Left kidney (tissue), 2 donors: ENCODE measurements around the gene PDZD8. TPM values are rescaled to one million over a fixed set of nuclear protein-coding genes. Genes with fewer than 3 reads are reported as not detected.
"Not testable (repeated sequence)": the region's sequence is repeated elsewhere in the genome, so short reads cannot be mapped to it uniquely, and the experiment has no call there.

ENCODE experiments used
- DNase-seq: peaks from one replicate; pipeline ENCODE4 v3.0.0-alpha.2; 2013
- polyA plus RNA-seq: library from polyadenylated mRNA; unstranded; fragments of 120-200 nt; gene quantifications from one replicate; pipeline ENCODE4 v1.2.1, GENCODE V29; 2013; ENCODE audit not compliant: insufficient read length

The PDZD8 gene
- polyA plus RNA-seq, 1 donor, result 48.4 TPM

DNA sequence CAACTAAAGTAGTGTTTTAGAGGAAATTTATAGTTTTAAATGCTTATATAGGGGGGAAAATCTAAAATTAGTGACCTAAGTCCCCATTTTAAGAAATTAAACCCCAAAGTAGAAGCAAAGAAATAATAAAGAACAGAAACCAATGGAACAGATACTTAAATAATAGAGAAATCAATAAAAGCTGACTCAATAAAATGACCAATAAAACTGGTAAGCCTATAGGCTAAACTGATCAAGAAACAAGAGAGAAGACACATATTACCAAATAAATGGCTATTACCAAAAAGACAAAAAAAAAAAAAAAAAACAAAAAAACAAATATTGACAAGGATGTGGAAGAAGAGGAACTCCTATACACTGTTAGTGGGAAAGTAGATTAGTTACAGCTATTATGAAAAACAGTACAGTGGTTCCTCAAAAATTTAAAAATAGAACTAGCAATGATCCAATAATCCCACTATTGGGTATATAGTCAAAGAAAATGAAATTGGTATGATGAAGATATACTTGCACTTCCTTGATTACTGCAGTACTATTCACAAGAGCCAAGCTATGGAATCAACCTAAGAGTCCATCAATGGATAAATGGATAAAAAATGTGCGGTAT, 81.1 kb downstream of the PDZD8 start:
- no peak for DNase-seq

DNA sequence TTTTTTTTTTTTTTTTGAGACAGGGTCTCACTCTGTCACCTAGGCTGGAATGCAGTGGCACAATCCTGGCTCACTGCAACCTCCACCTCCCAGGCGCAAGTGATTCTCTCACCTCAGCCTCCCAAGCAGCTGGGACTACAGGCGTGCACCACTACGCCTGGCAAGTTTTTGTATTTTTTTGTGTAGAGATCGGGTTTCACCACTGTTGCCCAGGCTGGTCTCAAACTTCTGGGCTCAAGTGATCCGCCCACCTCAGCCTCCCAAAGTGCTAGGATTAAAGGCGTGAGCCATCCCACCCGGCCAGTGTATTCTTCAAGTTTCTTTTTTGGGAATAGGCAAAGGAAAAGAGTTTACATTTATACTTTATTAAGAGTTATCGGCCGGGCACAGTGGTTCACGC, 84.4 kb downstream of the PDZD8 start:
- not testable (repeated sequence) for DNase-seq

DNA sequence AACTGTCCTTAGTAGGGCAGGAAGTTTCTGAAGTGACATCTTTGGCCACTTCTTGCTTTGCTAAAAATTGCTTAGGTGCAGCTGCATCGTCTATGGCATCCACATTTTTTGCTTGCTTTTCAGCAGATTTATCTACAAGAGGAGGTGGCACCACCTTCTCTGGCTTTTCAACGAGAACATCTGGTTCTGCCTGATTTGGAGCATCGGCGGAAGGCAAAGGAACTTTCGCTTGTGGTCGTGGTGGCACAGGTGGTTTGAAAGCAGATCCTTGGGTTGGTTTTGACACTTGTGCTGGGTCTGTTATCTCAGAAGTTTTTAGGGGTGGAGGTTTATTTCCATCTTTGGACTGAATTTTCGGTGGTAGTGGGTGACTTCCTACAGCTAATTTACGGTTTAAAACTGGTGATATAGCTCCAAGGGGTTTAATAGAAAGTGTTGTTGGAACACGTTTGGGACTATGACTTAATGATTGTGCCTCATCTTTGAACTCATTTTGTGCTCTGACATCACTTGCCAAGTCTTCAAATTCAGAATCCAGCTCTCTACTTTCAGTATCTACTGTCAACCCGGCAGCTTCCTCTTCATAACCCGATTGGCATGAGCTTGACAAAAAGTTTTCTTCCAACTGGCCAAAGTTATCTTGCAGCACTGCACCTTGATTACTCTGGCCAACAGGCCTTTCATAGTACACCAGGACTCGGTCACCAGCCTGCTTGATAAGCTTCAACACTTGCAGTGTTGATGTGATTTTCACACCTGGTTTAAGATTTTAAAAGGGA, 90.3 kb downstream of the PDZD8 start:
- DNase-seq, result no peak

DNA sequence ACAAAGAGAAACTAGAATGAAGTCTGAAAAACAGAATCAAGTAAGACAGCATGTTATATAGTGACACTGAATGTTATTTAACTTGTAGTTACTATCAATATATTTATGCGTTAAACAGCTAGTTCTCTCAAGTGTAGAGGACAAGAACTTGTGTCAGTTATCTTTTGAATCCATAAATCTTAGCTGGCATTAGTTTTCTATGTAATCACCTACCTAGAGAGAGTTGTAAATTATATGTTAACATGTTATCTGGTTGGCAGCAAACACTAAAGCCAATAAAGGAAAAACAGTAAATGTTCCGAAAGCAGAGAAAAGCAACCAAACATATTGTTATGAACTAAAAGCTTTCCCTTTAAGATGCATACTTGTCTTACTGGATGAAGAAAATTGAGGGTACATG, 97.6 kb downstream of the PDZD8 start:
- no peak for DNase-seq

DNA sequence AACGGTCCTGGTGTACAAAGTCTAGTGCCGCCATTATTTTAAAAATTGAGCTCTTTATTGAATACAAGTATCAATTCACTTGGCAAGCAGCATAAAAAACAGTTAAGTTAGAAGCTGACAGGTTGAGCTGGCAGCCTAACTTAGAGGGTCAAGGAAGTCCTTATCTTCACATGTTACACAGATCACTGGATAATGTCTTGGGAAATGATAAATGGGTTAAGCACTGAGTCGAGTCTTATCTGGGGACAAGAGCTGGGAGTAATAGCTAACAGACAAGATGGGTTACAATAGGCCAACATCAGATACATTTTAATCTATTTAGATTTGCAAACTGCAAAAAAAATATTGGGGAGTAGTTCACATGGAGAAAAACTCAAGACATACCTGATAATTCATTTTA, 100.1 kb downstream of the PDZD8 start:
- DNase-seq, result no peak

DNA sequence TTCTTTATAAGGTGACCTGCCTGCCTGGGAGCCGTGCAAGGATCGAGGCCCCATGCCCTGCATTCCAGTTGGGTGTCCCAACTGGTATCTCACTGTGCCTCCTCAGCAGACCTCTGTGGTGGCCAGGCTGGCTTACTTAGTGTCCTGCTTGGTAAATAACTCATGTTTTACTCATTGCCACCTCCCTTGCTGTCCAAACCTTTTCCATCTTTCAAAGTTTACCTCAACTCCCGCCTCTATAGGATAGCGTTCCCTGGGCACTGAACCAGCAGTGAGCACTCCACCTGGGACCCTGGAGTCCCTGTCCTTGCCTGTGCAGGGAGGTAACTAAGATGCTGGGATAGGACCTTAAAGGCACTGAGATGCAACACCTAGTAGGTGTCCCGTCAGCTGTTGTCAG, 100.7 kb downstream of the PDZD8 start:
- DNase-seq, result no peak

DNA sequence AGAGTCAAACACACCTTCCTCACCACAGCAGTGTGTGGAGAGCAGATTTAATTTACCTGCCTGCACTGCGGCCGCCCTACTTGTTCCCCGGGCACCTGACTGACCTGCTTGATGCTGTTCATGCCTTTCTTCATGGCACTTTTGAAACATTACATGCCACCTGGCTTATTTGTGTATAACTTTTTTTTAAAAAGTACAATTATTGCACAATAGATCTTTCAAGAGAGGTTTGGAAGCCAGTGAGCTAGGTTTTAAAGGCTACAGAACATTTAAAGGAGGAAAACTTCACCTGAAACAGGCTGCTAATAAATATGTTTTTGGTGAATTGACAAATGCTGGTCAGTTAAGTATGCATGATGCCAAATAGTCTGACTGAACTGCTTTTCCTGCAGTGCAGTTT, 101.3 kb downstream of the PDZD8 start:
- DNase-seq, result no peak

DNA sequence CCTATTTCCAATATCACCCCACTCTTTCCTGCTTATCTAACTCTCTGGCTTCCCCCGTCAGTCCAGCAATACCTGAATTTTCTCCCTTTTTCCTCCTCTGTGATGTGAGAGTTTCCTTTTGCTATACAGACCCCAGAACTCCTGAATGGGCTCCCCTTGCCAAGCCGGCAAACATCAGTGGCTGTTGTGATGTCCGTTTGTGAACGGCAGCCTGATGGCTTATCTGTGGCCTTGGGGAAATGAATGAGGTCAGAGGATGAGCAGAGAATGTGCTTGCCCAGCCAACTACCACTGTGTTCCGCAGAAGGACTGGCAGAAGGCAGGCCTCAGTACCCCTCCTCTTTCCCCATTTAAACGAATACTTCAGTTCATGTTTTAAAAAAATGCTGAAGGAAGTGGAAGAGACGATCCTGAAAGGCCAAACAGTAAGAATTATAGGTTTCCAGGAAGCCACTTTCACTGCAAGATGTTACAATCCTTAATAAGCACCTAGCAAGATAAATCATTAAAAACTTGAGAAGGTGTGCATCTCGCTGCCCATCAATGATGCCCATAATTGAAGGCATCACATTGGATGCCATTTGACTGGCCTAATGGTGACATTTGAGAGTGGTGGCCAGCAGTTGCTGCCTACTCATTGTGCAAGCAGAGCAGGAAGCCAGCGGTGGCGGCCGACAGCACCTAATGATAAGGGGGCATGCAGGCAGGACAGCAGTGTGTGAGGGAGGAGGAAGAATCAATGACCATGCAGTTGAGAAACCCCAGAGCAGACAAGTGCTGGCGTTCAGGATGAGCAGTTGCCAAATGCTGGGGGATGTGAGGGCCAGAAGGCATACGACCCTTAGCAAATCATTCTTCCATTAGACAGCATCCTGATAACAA, 102.8 kb downstream of the PDZD8 start:
- no peak for DNase-seq

DNA sequence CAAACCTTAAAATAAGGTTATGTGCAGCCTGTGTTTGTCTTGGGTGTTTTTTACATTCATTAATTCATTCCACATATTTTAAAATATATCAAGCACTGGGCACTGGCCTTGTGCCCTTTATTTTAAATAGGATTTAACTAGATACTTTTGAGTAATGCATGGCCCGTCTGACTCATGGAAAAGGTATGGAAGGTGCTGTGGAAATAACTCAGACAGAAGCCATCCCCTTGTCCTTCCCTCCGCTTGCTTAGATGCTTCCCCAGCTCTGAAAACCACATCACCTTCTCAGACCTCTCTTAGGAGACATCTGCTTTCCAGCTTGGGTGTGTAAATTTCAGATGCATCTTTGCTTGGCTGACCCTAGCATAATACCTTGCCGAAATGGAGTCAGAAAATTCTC, 103.8 kb downstream of the PDZD8 start:
- no peak for DNase-seq

DNA sequence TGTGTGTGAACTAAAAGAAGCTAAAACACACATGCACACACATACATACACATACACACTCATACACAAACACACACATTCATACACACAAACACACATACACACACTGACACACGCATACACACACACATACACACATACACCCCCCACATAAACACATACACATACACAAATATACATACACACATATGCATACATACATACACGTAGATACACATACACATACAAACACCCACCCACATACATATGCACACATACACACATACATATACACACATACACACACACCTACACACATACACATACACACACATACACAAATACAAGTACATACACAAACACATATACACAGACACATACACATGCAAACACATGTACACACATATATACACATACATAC, 106.3 kb downstream of the PDZD8 start:
- DNase-seq, result no peak

DNA sequence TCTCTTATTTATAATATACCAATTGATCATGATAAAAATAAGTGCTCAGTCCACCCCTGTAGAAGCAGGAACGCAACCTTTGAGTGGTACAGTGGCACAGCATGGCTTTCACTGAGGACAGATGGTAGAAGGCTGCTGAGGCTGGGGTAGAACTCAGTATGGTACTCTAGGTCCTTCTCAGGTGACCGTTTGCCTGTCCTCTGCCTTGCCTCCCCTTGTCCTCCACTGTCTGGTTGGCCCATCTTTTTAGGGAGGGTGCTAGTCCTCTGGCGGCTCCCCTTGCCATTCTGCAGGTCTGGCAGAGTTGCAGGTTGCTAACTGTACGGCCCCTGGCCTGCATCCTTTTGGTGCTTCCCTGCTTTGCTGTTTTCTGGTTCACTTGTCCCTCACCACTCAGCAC, 107.0 kb downstream of the PDZD8 start:
- DNase-seq, result no peak

DNA sequence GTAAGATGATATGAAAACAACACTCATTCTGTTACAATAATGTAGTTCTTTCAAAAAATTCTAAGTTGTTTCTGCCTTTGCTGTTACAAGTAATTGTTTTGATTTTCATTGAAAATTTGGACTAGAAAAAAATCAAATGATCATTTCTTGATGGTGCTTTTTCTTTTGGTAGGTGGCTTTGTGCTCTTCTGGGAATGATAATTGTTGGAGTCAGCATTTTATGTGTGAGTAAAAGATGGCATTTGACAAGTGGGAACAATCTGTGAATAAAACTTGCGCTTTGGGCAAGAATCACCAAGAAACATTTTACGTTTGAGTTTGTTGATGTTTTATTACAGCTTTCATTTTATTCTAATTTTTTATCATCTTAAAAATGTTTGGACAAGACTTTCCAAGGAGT, 108.4 kb downstream of the PDZD8 start:
- no peak for DNase-seq

DNA sequence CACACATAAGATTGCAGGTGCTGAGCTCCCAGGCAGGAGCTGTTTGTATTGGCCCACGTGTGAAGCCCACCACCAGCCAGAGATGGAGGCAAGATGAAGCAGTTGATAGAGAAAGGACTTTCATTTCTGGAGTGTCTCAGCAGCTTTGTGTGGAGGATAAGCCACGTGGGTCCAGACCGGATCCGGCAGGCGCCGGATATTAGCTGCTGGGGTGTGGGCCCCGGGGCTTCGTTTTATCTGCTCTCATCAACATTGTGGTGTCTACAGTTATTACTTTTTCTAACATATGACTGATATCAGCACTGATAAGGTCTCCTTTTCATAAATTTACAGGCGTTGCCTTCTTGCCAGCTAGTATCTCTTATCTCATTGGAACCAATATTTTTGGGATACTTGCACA, 108.8 kb downstream of the PDZD8 start:
- no peak for DNase-seq

DNA sequence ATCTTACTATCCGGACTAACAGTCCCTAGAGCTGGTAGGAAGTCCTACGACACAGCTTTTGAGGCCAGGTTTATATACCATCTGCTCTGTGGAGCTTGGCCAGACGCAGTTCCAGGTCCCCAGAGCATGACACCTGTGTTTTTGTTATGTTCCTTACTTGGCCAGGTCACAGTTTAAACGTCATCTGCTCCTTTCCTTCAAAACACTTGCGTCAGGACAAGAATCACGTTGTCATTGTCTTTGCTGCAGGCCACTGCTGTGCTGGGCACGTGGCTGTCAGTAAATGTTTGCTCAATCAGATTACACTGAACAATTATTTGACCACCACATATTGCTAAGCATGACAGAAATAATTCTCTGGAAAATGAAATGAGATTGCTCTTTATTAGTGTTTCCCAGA, 110.5 kb downstream of the PDZD8 start:
- no peak for DNase-seq

DNA sequence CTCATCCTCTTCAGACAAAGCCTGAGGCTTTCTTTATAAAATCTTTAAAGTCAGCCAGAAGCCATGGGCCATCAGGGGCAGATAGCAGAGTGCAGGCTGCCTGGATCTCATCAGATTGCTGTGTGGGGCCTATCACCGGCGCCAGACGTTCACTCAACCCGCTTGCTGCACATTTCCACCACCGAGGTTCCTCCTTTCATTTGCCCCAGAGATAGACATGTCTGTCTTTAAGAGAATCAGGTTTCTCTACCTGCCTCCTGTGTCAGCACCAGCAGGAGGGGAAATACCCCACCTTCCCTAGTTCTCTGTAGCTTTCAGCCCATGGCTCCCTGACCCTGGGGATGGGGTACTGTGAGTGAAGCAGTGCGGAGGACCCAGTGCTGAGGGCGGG, 112.3 kb downstream of the PDZD8 start:
- no peak for DNase-seq

DNA sequence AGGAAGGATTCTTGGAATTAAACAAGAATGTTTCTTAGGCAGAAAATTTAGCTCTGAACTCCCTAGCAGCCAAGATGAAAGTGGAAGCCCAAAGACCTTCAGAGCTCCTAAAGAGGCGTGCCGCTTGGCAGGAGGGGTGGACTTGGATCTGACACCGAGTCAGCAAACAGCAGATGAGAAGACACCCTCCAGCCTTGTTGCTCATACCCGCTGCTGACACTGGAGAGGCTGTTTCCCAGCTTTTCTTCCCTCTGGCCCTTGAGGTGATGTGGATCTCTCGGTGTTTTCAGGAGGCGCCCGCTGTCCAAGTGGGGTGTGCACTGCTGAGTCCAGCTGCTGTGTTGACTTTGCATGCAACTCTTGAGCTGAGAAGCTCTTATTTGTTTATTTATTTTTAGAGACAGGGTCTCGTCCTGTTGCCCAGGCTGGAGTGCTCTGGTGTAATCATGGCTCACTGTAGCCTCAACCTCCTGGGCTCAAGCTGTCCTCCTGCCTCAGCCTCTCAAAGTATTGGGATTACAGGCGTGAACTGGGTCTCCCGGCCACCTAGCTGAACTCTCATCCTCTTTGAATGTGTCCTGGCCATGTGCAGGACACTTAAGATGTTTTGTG, 112.8 kb downstream of the PDZD8 start:
- DNase-seq, result no peak

DNA sequence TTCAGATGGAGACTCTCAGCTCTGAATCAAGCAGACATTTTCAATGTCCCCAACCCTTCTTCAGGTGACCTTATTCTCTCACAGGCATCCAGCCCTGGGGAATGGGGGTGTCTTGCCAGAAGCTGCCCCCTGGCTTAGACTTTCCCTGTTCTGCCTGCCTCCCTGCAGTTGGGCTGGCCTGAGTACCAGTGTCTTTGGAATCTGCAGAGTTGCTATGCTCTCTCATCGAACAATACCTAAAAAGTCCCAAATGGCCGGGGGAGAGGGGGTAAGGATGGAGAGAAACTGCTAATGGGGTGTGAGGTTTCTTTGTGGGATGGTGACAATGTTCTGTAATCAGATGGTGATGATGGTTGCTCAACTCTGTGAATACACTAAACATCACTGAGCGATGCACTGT, 113.7 kb downstream of the PDZD8 start:
- no peak for DNase-seq

DNA sequence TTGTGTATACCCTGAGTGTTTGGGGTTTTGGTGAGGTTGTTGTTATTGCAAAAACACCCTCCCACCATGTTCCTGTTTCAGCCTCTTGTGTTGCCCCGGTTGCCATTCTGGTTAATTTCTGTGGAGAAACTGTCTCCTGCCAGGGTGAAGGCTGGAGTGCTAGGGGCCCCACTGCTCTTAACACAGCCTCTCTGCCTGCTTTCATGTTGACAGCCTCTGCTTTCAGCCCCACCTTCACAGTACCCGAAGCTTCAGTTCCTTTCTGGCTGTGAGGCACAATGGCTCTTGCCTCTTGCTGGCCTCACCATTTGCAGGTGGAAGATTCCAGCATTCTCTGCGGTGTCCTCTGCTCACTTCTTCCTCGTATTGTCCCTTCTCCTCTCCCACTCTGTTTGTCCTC, 115.2 kb downstream of the PDZD8 start:
- DNase-seq, result no peak

DNA sequence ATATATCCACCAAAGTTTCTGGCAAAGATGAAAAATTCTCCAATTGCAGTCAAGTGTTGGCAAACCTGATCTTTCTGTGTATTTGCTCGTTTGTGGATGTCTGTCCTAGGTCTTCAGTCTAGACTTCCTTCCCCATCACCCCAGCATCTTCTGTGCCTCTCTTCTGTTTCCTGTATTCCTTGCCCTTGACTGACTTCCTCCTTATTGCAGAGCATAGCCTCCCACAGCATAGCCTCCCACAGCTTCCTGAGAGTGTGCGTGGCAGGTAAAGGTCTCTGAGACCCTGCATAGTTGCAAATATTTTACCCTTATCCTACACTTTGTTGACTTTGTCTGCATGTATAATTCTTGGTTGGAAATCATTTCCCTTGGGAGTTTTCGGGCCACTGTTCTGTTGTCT, 116.0 kb downstream of the PDZD8 start:
- no peak for DNase-seq

DNA sequence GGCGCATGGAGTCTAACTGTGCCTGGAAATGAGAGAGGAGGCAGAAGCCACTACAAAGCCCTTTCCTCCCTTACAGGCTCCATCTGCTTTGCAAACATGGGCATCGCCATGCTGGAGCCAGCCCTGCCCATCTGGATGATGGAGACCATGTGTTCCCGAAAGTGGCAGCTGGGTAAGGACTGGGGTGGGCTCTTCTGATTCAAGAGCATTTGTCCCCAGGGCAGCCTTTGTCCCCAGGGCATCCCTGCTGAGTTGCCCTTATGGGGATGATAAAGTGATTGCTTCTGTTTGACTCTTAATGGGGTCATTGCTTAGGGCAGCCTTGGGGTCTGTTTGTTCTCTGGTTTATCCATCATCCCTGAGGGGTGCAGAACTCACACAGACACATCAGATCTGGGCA, 117.5 kb downstream of the PDZD8 start:
- no peak for DNase-seq

DNA sequence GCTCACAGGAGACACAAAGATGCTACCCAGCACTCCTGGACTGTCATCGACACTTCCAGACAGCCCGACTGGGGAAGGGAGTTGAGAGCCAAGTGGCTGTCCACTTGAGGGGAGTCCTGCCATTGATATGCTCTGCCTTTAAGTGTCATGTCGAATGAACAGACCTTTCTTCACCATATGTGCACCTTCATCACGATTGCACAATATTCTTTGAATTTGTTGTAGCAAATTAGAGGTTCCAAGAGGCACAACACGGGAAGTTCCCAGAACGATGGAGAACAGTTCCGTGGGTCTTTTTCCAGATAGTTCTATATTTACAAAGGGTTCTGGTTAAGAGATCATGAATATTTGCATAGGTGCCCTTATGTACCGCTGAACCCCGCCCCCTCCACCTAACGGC, 118.3 kb downstream of the PDZD8 start:
- DNase-seq, result no peak

DNA sequence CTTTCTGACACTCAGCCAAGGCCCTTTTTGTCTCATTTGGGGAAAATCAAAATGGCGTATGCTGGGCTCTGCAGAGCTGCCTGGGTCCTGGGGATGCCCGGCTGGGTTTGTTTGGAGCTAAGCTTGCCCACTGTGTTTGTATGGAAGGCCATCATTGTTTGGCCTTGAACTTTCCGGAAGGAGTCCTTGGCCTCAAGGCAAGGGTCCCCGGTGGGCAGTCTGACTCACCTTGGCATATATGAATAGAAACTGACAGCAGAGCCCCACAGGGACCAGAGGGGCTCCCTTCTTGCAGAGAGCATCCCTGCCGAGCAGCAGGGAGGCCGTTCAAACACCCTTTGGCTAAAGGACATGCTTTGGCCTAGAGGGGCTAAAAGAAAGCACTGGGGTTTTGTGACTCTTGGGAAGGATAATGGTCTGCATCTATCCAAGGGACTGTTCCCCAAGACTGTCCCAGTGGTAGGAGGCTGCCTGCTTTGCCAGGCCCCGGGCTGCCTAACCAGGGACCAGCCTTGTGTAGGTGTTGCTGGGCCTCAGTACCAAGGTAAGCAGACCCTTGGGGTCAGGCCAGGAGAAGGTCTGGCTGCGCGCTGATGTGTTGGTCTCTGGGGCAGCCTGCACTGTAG, 119.3 kb downstream of the PDZD8 start:
- DNase-seq, result no peak
